NOMO-1 (cell line): ENCODE measurements around the gene TMEM187.
"Not testable (repeated sequence)": the region's sequence is repeated elsewhere in the genome, so short reads cannot be mapped to it uniquely, and the experiment has no call there.

ENCODE experiments used
- DNase-seq, 2 experiments: peaks; one replicate each; lab custom pipeline; 2025; ENCODE audit not compliant: unreplicated experiment in 2 of 2; lab: John Stamatoyannopoulos, UW

TMEM187 gene

GRCh38 chrX:153992180-153992579 lies 19.6 kb downstream of the TMEM187 start:
- peak; percentile 63 to 67 for DNase-seq

- no peak for DNase-seq
Observed at GRCh38 chrX:153993079-153993478, 20.5 kb downstream of the TMEM187 start.

- DNase-seq, result no peak
Observed at GRCh38 chrX:153993978-153994377, 21.4 kb downstream of the TMEM187 start.

- not testable (repeated sequence) for DNase-seq
Observed at GRCh38 chrX:153994398-153994797, 21.8 kb downstream of the TMEM187 start.

- DNase-seq, result no peak
Observed at GRCh38 chrX:153995504-153995903, 22.9 kb downstream of the TMEM187 start.

GRCh38 chrX:153999359-154000037 lies 26.9 kb downstream of the TMEM187 start:
- no peak for DNase-seq

- DNase-seq, result no peak
Observed at GRCh38 chrX:154000051-154000450, 27.5 kb downstream of the TMEM187 start.

- DNase-seq, result peak; percentile 74 to 78
Observed at GRCh38 chrX:154002215-154002719, 29.7 kb downstream of the TMEM187 start.

- no peak for DNase-seq
Observed at GRCh38 chrX:154004315-154004714, 31.8 kb downstream of the TMEM187 start.

- DNase-seq, result no peak
Observed at GRCh38 chrX:154006947-154007346, 34.4 kb downstream of the TMEM187 start.

- DNase-seq, result no peak
Observed at GRCh38 chrX:154008521-154008920, 36.0 kb downstream of the TMEM187 start.

- peak in 1 of 2 experiments; percentile 29 for DNase-seq
Observed at GRCh38 chrX:154010330-154011087, 38.0 kb downstream of the TMEM187 start.

GRCh38 chrX:154011376-154012335 lies 39.1 kb downstream of the TMEM187 start:
- DNase-seq, result no peak

- DNase-seq, result no peak
Observed at GRCh38 chrX:154012336-154012991, 39.9 kb downstream of the TMEM187 start.

- DNase-seq, result no peak
Observed at GRCh38 chrX:154013001-154013421, 40.5 kb downstream of the TMEM187 start.

GRCh38 chrX:154013614-154014360 lies 41.2 kb downstream of the TMEM187 start:
- peak in 1 of 2 experiments; percentile 31 for DNase-seq

- DNase-seq, result no peak
Observed at GRCh38 chrX:154014429-154015380, 42.2 kb downstream of the TMEM187 start.

GRCh38 chrX:154015581-154016264 lies 43.2 kb downstream of the TMEM187 start:
- no peak for DNase-seq
